OCI-LY3 (cell line): ENCODE measurements around the gene TEX48.

ENCODE experiments used
- EZH2phosphoT487 ChIP-seq: fragments of 200-600 bp; shearing (Covaris generic); IDR thresholded peaks from 2 replicates; pipeline ENCODE4 v1.6.1; 2018; ENCODE audit warnings: antibody characterized with exemption, mixed run types, low read depth
- TF ChIP-seq, protein P1 (sequence below): fragments of 200-600, 300-600 bp; sonication (generic); IDR thresholded peaks from 2 replicates; pipeline ENCODE4 v1.5.1; 2014; ENCODE audit warnings: antibody characterized with exemption, low read length, low read depth

DNA sequence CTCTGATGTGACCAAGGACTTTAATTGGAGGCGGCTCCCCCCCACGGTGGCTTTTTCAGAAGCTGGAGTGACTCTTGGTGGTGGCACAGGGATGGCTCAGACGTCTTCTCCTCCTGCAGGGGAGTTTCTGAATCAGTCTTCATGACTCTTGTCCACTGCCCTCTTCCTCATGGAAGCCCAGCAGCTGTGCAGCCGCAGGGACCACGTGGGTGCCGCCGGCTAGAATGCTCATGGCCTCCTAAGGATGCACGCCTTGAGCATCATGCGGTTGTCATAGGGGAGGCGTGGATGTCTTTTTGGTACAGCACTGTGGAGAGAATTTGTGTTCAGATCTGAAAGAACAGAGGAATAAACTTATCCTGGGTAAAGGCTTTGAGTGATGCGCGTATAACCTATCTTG lies 25.7 kb downstream of the TEX48 start:
- TF ChIP-seq, protein P1, sequence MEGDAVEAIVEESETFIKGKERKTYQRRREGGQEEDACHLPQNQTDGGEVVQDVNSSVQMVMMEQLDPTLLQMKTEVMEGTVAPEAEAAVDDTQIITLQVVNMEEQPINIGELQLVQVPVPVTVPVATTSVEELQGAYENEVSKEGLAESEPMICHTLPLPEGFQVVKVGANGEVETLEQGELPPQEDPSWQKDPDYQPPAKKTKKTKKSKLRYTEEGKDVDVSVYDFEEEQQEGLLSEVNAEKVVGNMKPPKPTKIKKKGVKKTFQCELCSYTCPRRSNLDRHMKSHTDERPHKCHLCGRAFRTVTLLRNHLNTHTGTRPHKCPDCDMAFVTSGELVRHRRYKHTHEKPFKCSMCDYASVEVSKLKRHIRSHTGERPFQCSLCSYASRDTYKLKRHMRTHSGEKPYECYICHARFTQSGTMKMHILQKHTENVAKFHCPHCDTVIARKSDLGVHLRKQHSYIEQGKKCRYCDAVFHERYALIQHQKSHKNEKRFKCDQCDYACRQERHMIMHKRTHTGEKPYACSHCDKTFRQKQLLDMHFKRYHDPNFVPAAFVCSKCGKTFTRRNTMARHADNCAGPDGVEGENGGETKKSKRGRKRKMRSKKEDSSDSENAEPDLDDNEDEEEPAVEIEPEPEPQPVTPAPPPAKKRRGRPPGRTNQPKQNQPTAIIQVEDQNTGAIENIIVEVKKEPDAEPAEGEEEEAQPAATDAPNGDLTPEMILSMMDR: no peak
- TF ChIP-seq EZH2phosphoT487: no peak
